ENCODE results near the gene ADAM33.

ADAM33 gene

DNA sequence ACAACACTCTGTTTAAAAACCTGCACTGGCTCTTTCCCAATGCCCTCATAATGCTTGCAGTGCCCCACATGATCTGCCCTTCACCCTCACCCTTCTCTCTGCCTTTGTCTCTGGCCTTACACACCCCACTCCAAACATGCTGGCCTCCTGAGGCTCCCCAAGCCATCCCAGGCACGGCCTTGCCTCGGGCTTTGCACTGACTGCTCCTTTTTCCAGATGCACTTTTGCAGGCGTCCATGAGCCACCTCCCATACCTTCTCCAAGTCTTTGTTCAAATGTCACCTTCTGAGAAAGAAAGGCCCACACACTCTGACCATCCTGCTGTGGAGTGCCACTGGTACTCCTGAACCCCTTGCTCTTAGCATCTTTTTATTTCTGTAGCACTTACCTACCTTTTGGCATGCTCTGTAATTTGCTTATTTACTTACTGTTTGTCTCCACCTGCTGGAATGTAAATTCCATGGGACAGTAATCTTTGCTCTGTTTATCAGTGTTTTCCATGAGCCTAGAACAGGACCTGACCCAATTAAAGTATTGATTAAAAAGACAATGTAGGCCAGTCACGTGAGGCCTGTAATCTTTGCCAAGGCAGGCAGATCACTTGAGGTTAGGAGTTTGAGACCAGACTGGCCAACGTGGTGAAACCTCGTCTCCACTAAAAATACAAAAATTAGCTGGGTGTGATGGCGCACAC lies 49.4 kb downstream of the ADAM33 start:
- DNase-seq, result no peak
- H3K4me1 Mint-ChIP-seq, result peaks cover 15% of the 10 kb centered on the region
- no peak overlapping the region for H3K4me3 Mint-ChIP-seq
- H3K27ac Mint-ChIP-seq, result no peak overlapping the region
- peaks cover 5% of the 10 kb centered on the region for H3K9me3 Mint-ChIP-seq
- peaks cover 42% of the 10 kb centered on the region for H3K36me3 Mint-ChIP-seq (ENCODE audit: low read depth)
- TF ChIP-seq, protein P1, sequence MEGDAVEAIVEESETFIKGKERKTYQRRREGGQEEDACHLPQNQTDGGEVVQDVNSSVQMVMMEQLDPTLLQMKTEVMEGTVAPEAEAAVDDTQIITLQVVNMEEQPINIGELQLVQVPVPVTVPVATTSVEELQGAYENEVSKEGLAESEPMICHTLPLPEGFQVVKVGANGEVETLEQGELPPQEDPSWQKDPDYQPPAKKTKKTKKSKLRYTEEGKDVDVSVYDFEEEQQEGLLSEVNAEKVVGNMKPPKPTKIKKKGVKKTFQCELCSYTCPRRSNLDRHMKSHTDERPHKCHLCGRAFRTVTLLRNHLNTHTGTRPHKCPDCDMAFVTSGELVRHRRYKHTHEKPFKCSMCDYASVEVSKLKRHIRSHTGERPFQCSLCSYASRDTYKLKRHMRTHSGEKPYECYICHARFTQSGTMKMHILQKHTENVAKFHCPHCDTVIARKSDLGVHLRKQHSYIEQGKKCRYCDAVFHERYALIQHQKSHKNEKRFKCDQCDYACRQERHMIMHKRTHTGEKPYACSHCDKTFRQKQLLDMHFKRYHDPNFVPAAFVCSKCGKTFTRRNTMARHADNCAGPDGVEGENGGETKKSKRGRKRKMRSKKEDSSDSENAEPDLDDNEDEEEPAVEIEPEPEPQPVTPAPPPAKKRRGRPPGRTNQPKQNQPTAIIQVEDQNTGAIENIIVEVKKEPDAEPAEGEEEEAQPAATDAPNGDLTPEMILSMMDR (IDR thresholded peaks at IDR 0.05), result no peak
- peaks cover 9% of the 10 kb centered on the region for H3K27me3 Mint-ChIP-seq (ENCODE audit: low read depth, poor library complexity)

DNA sequence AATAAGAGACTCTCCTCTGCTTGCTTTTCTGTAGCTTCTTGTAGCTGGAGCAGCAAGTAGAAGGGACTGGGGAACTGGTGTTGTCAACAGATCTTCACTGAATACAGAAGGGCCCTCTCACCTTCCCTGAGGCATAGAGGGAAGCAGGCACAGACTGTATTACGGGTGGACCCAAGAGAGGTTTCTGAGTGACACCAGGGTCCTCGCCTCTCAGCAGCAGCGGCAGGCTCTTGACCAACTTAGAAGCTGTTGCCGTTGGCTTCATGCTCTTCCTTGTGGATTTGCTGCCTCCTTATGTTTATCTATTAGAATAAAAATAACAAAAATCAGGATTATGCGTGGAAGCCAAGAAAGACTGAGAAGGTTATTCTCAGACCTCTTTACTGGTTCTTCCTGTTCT lies 50.3 kb downstream of the ADAM33 start:
- no peak overlapping the region for H3K27ac Mint-ChIP-seq
- TF ChIP-seq, protein P1 (IDR thresholded peaks at IDR 0.05), result no peak
- peaks cover 5% of the 10 kb centered on the region for H3K9me3 Mint-ChIP-seq
- peaks cover 15% of the 10 kb centered on the region for H3K4me1 Mint-ChIP-seq
- peaks cover 9% of the 10 kb centered on the region for H3K27me3 Mint-ChIP-seq (ENCODE audit: low read depth, poor library complexity)
- no peak overlapping the region for H3K4me3 Mint-ChIP-seq
- peaks cover 48% of the 10 kb centered on the region for H3K36me3 Mint-ChIP-seq (ENCODE audit: low read depth)
- DNase-seq, result no peak

DNA sequence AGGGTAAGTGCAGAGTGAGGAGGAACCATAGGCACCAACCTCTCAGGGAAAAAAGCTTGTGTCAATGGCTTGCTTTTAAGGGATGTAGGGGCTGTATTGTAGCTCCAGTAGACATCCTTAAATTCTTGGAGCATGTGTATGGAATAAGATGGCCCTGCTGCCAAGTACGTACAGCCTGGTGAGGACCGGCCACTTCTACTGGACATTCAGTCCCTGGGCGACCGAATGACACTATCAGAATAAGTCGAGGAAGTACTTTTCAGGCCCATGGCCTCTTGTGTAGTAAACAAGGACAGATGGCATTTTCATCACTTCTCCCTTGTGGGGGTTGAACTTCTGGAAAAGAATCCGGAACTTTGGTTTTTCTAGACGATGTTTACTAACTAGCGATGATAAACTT lies 51.4 kb downstream of the ADAM33 start:
- peaks cover 9% of the 10 kb centered on the region for H3K27me3 Mint-ChIP-seq (ENCODE audit: low read depth, poor library complexity)
- H3K9me3 Mint-ChIP-seq, result peaks cover 5% of the 10 kb centered on the region
- DNase-seq, result no peak
- TF ChIP-seq, protein P1 (IDR thresholded peaks at IDR 0.05), result no peak
- H3K4me3 Mint-ChIP-seq, result no peak overlapping the region
- no peak overlapping the region for H3K27ac Mint-ChIP-seq
- H3K36me3 Mint-ChIP-seq (ENCODE audit: low read depth), result peaks cover 48% of the 10 kb centered on the region
- H3K4me1 Mint-ChIP-seq, result peaks cover 15% of the 10 kb centered on the region

DNA sequence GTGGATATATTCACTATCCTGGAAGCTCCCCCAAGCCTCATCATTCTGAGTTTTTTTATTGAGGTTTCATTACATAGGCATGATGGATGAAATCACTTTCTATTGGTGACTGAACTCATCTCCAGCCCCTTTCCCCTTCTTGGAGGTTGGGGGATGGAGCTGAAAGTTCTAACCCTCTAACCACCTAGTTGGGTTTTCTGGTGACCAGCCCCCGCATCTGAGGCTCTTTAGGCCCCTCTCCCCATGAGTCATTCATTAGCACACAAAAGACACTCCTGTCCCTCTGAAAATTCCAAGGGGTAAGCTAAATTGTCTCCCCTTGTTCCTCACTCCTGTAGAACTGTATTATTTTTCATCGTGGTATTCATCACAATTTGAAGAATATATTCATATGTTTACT lies 51.9 kb downstream of the ADAM33 start:
- DNase-seq, result no peak
- peaks cover 15% of the 10 kb centered on the region for H3K4me1 Mint-ChIP-seq
- no peak overlapping the region for H3K4me3 Mint-ChIP-seq
- peaks cover 48% of the 10 kb centered on the region for H3K36me3 Mint-ChIP-seq (ENCODE audit: low read depth)
- peaks cover 9% of the 10 kb centered on the region for H3K27me3 Mint-ChIP-seq (ENCODE audit: low read depth, poor library complexity)
- no peak overlapping the region for H3K27ac Mint-ChIP-seq
- TF ChIP-seq, protein P1 (IDR thresholded peaks at IDR 0.05), result no peak
- peaks cover 5% of the 10 kb centered on the region for H3K9me3 Mint-ChIP-seq

DNA sequence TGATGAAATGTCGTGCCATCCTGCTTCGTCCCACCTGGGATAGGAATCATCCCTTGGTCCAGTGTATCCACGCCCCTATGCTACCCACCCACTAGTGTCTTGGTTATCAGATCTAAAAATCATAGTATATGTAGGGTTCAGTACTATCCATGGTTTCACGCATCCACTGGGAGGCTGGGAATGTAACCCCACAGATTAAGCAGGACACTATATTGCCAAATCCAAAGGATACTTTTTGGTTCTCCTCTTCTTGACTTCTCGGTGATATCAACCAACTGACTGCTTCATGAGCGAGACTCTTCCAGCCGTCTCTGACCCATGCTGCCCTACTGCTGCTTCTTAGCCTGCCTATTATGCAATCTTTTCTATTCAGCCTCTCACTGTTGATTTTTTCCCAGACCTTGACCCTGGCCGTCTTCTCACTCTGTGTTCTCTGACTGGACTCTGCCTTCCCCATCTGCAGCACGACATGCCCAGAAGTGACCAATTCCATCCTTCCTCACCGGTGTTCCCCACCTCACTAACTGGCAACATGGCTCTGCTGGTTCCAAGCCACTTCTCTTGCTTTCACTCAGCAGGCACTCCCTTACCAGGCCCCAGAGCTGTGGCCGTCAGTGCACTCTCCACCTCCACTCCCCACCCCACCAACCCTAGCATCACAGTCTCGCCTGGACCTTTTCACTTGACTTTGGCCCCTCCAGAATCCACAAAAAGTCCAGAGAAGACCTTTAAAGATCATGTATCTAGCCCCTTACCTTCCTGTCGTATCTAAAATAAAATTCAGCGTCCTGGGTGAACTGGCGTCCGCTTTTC lies 53.1 kb downstream of the ADAM33 start:
- Mint-ChIP-seq H3K4me3 (no peak overlapping the region), H3K27ac (no peak overlapping the region), H3K9me3 (peaks cover 5% of the 10 kb centered on the region), H3K27me3 (ENCODE audit: low read depth, poor library complexity) (peaks cover 9% of the 10 kb centered on the region), H3K36me3 (ENCODE audit: low read depth) (peaks cover 43% of the 10 kb centered on the region), H3K4me1 (peaks cover 14% of the 10 kb centered on the region)
- TF ChIP-seq, protein P1 (IDR thresholded peaks at IDR 0.05), result no peak
- DNase-seq, result no peak
